ENCODE measurements around the gene TRIM34. TPM values are rescaled to one million over a fixed set of nuclear protein-coding genes. Genes with fewer than 3 reads are reported as not detected.
A peak's percentile ranks its signal among the peaks of the same experiment; 100 is the strongest.

TRIM34 gene
- total RNA-seq, 4 donors from 2014 or later: 5.0 to 8.4 (median 7.2) TPM

- Histone ChIP-seq H3K27me3 (no peaks in the 10 kb centered on the region), H3K27ac (no peak overlapping the region), H3K4me3 (no peak overlapping the region), H3K36me3 (no peaks in the 10 kb centered on the region), H3K9me3 (no peaks in the 10 kb centered on the region), H3K4me1 (no peaks in the 10 kb centered on the region)
- WGBS: 82% methylated on average over 5 of the region's 5 CpGs
- TF ChIP-seq CTCF (IDR thresholded peaks at IDR 0.05) (no peak), POLR2AphosphoS5 (IDR thresholded peaks at IDR 0.05) (no peak), EP300 (IDR thresholded peaks at IDR 0.05) (no peak), POLR2A (IDR thresholded peaks at IDR 0.05) (no peak)
- no peak for DNase-seq (ENCODE audit: low spot score in 2 of 2)
These were observed 14.4 kb upstream of the TRIM34 start for GRCh38 chr11:5610446-5610845.

GRCh38 chr11:5611627-5612026, 13.2 kb upstream of the TRIM34 start:
- H3K4me3 ChIP-seq: no peak overlapping the region
- H3K36me3 ChIP-seq: no peaks in the 10 kb centered on the region
- H3K4me1 ChIP-seq: no peaks in the 10 kb centered on the region
- TF ChIP-seq POLR2AphosphoS5 (IDR thresholded peaks at IDR 0.05) (no peak), POLR2A (IDR thresholded peaks at IDR 0.05) (no peak), CTCF (IDR thresholded peaks at IDR 0.05) (no peak)
- DNase-seq (ENCODE audit: low spot score in 2 of 2): no peak
- no peaks in the 10 kb centered on the region for H3K9me3 ChIP-seq
- no peaks in the 10 kb centered on the region for H3K27me3 ChIP-seq
- H3K27ac ChIP-seq: no peak overlapping the region
- 97% methylated on average over 11 of the region's 11 CpGs for WGBS

- peaks cover 21% of the 10 kb centered on the region for H3K4me1 ChIP-seq
- WGBS: 84% methylated on average over 3 of the region's 3 CpGs
- no peak overlapping the region for H3K4me3 ChIP-seq
- no peak for DNase-seq (ENCODE audit: low spot score in 2 of 2)
- no peaks in the 10 kb centered on the region for H3K36me3 ChIP-seq
- H3K27me3 ChIP-seq: no peaks in the 10 kb centered on the region
- no peaks in the 10 kb centered on the region for H3K9me3 ChIP-seq
- H3K27ac ChIP-seq: no peak overlapping the region
- no peak for TF ChIP-seq POLR2AphosphoS5 (IDR thresholded peaks at IDR 0.05)
- TF ChIP-seq EP300 (IDR thresholded peaks at IDR 0.05): no peak
- TF ChIP-seq POLR2A (IDR thresholded peaks at IDR 0.05): no peak
- TF ChIP-seq CTCF (IDR thresholded peaks at IDR 0.05): no peak
These were observed 6.0 kb upstream of the TRIM34 start for GRCh38 chr11:5618807-5619206.

GRCh38 chr11:5620651-5621521, 3.9 kb upstream of the TRIM34 start:
- DNase-seq (ENCODE audit: low spot score in 2 of 2): no peak
- TF ChIP-seq POLR2AphosphoS5 (IDR thresholded peaks at IDR 0.05): no peak
- no peak for TF ChIP-seq POLR2A (IDR thresholded peaks at IDR 0.05)
- TF ChIP-seq EP300 (IDR thresholded peaks at IDR 0.05): no peak
- TF ChIP-seq CTCF (IDR thresholded peaks at IDR 0.05): no peak
- Histone ChIP-seq H3K36me3 (no peaks in the 10 kb centered on the region), H3K4me3 (no peak overlapping the region), H3K9me3 (no peaks in the 10 kb centered on the region), H3K4me1 (peaks cover 37% of the 10 kb centered on the region), H3K27ac (peak overlapping the region; percentile 74), H3K27me3 (no peaks in the 10 kb centered on the region)
- WGBS: 32% methylated on average over 3 of the region's 3 CpGs

GRCh38 chr11:5621580-5621979, 3.2 kb upstream of the TRIM34 start:
- no peak for TF ChIP-seq POLR2A (IDR thresholded peaks at IDR 0.05)
- H3K4me1 ChIP-seq: peaks cover 42% of the 10 kb centered on the region
- no peaks in the 10 kb centered on the region for H3K36me3 ChIP-seq
- no peaks in the 10 kb centered on the region for H3K9me3 ChIP-seq
- no peak for DNase-seq (ENCODE audit: low spot score in 2 of 2)
- no peaks in the 10 kb centered on the region for H3K27me3 ChIP-seq
- peak overlapping the region; percentile 18 for H3K27ac ChIP-seq
- no peak overlapping the region for H3K4me3 ChIP-seq
